Neuronal stem cell (in vitro differentiated cells): ENCODE results near the gene BORCS5.

Experiments used
- DNase-seq: peaks from one replicate; pipeline ENCODE4 v3.0.0-alpha.2; 2013; ENCODE audit warnings: low spot score
- H2AFZ ChIP-seq: one replicate; pipeline ENCODE4 v1.6.1; 2013; ENCODE audit warnings: mild to moderate bottlenecking, low read length, inconsistent platforms
- H2AK5ac ChIP-seq: 2 replicates; pipeline ENCODE4 v1.6.1; 2013; ENCODE audit warnings: low read depth, mild to moderate bottlenecking, inconsistent platforms, low read length, moderate library complexity, mixed read lengths
- H2BK120ac ChIP-seq: 2 replicates; pipeline ENCODE4 v1.6.1; 2013; ENCODE audit warnings: low read depth, mild to moderate bottlenecking, inconsistent platforms, low read length, moderate library complexity, mixed read lengths
- H2BK12ac ChIP-seq: one replicate; pipeline ENCODE4 v1.6.1; 2013; ENCODE audit warnings: low read length, inconsistent platforms
- H2BK15ac ChIP-seq: 2 replicates; pipeline ENCODE4 v1.6.1; 2013; ENCODE audit warnings: mild to moderate bottlenecking, low read length, inconsistent platforms, mixed read lengths
- H2BK5ac ChIP-seq: one replicate; pipeline ENCODE4 v1.6.1; 2013; ENCODE audit warnings: inconsistent platforms, mild to moderate bottlenecking, low read length, moderate library complexity
- H3K14ac ChIP-seq: one replicate; pipeline ENCODE4 v1.6.1; 2013; ENCODE audit warnings: low read length, inconsistent platforms
- H3K18ac ChIP-seq: 2 replicates; pipeline ENCODE4 v1.6.1; 2013; ENCODE audit warnings: low read length, inconsistent platforms
- H3K23ac ChIP-seq: 2 replicates; pipeline ENCODE4 v1.6.1; 2013; ENCODE audit warnings: low read depth, mild to moderate bottlenecking, mixed read lengths, low read length, inconsistent platforms; ENCODE audit not compliant: poor library complexity
- H3K27ac ChIP-seq: replicated peaks from 3 replicates; pipeline ENCODE4 v1.5.1; 2013; ENCODE audit warnings: low read length, inconsistent platforms
- H3K27me3 ChIP-seq, 3 experiments: 2 replicates each; pipeline ENCODE4 v1.6.1; 2013; ENCODE audit warnings: low read length in 3 of 3, mild to moderate bottlenecking in 2 of 3, inconsistent platforms in 1 of 3, low read depth in 1 of 3, mixed read lengths in 1 of 3, moderate library complexity in 1 of 3; ENCODE audit not compliant: control insufficient read depth in 3 of 3, insufficient read depth in 3 of 3
- H3K36me3 ChIP-seq, 2 donors: replicated peaks in 1 of 2; 2 replicates each; pipeline ENCODE4 v1.6.1; 2013; ENCODE audit warnings: low read length in 2 of 2; ENCODE audit not compliant: control insufficient read depth in 2 of 2, insufficient read depth in 2 of 2
- H3K4ac ChIP-seq: 2 replicates; pipeline ENCODE4 v1.6.1; 2013; ENCODE audit warnings: inconsistent platforms, mild to moderate bottlenecking, low read length, moderate library complexity
- H3K4me1 ChIP-seq, 2 donors: 1 replicate in 1 of 2; 2 replicates in 1 of 2; pipeline ENCODE4 v1.6.1; 2013; ENCODE audit warnings: low read length in 2 of 2, low read depth in 1 of 2; ENCODE audit not compliant: control insufficient read depth in 2 of 2, insufficient read depth in 1 of 2
- H3K4me2 ChIP-seq: one replicate; pipeline ENCODE4 v1.6.1; 2013; ENCODE audit warnings: mild to moderate bottlenecking, low read length, inconsistent platforms; ENCODE audit not compliant: insufficient read depth, poor library complexity, severe bottlenecking
- H3K4me3 ChIP-seq, 2 donors: 2 replicates each; pipeline ENCODE4 v1.5.1; 2013; ENCODE audit warnings: low read length in 2 of 2, mild to moderate bottlenecking in 2 of 2, inconsistent platforms in 1 of 2, moderate library complexity in 1 of 2
- H3K79me1 ChIP-seq: one replicate; pipeline ENCODE4 v1.6.1; 2013; ENCODE audit warnings: low read depth, mild to moderate bottlenecking, inconsistent platforms, low read length, moderate library complexity
- H3K9ac ChIP-seq: one replicate; pipeline ENCODE4 v1.6.1; 2013; ENCODE audit warnings: mild to moderate bottlenecking, low read depth, low read length, inconsistent platforms; ENCODE audit not compliant: poor library complexity
- H3K9me3 ChIP-seq, 2 donors: replicated peaks in 1 of 2; 2 replicates each; pipeline versions ENCODE3 to v1.6.1; 2013; ENCODE audit warnings: low read length in 2 of 2, mild to moderate bottlenecking in 2 of 2, inconsistent platforms in 1 of 2, low read depth in 1 of 2, mixed read lengths in 1 of 2, moderate library complexity in 1 of 2; ENCODE audit not compliant: control insufficient read depth in 2 of 2, insufficient read depth in 1 of 2
- H4K8ac ChIP-seq: one replicate; pipeline ENCODE4 v1.6.1; 2013; ENCODE audit warnings: low read depth, mild to moderate bottlenecking, inconsistent platforms, low read length, moderate library complexity
- H4K91ac ChIP-seq: one replicate; pipeline ENCODE4 v1.6.1; 2013; ENCODE audit warnings: low read length, low read depth, mild to moderate bottlenecking, inconsistent platforms; ENCODE audit not compliant: poor library complexity
- WGBS, 2 donors: extraction: QIAGEN DNeasy Blood & Tissue Kit; methylation state at CpG; one replicate each; pipeline ENCODE4 v1.1.7; 2013; ENCODE audit warnings: missing lambda C conversion rate in 2 of 2, mixed read lengths in 1 of 2; ENCODE audit not compliant: insufficient read length in 2 of 2, insufficient replicate concordance in 1 of 2; ENCODE audit errors: extremely low coverage in 2 of 2; 5-methylcytosine and 5-hydroxymethylcytosine counted together

The BORCS5 gene

GRCh38 chr12:12443431-12443878 is 86.6 kb downstream of the BORCS5 start:
- no peak overlapping the region for H3K18ac ChIP-seq
- H2BK120ac ChIP-seq: no peak overlapping the region
- H2BK5ac ChIP-seq: no peak overlapping the region
- H2BK12ac ChIP-seq: no peak overlapping the region
- no peak overlapping the region for H3K14ac ChIP-seq
- no CpG with 5 or more reads among the region's 5 CpGs for WGBS, 2 donors
- no peak overlapping the region for H3K9ac ChIP-seq
- no peaks in the 10 kb centered on the region for H3K36me3 ChIP-seq
- no peak for DNase-seq
- no peak overlapping the region for H2AFZ ChIP-seq
- H3K9me3 ChIP-seq: no peaks in the 10 kb centered on the region
- H3K4me2 ChIP-seq: no peak overlapping the region
- no peak overlapping the region for H3K27ac ChIP-seq
- no peak overlapping the region for H3K4me3 ChIP-seq
- H3K4me1 ChIP-seq: no peaks in the 10 kb centered on the region
- no peak overlapping the region for H3K4ac ChIP-seq
- H4K91ac ChIP-seq: no peak overlapping the region
- H3K27me3 ChIP-seq: no peaks in the 10 kb centered on the region
- no peak overlapping the region for H2BK15ac ChIP-seq
- H3K79me1 ChIP-seq: no peaks in the 10 kb centered on the region
- H3K23ac ChIP-seq: no peak overlapping the region
- no peak overlapping the region for H4K8ac ChIP-seq
- no peak overlapping the region for H2AK5ac ChIP-seq

GRCh38 chr12:12445165-12445881 is 88.4 kb downstream of the BORCS5 start:
- Histone ChIP-seq H3K14ac (no peak overlapping the region), H3K4me2 (no peak overlapping the region), H2BK15ac (no peak overlapping the region), H3K79me1 (no peaks in the 10 kb centered on the region), H3K36me3 (no peaks in the 10 kb centered on the region), H2AK5ac (no peak overlapping the region), H3K23ac (no peak overlapping the region), H3K9me3 (no peaks in the 10 kb centered on the region), H4K8ac (no peak overlapping the region), H3K18ac (no peak overlapping the region), H3K4me1 (no peaks in the 10 kb centered on the region), H2BK5ac (no peak overlapping the region), H3K27me3 (no peaks in the 10 kb centered on the region), H3K9ac (no peak overlapping the region), H3K27ac (no peak overlapping the region), H2BK120ac (no peak overlapping the region), H3K4me3 (no peak overlapping the region), H2BK12ac (no peak overlapping the region), H3K4ac (no peak overlapping the region), H4K91ac (no peak overlapping the region), H2AFZ (no peak overlapping the region)
- DNase-seq: no peak
- no CpG with 5 or more reads among the region's 4 CpGs for WGBS, 2 donors

- no peak overlapping the region for H2AFZ ChIP-seq
- no peak overlapping the region for H3K4me3 ChIP-seq
- no peak overlapping the region for H3K18ac ChIP-seq
- H3K27ac ChIP-seq: no peak overlapping the region
- H3K79me1 ChIP-seq: no peaks in the 10 kb centered on the region
- no CpG with 5 or more reads among the region's 2 CpGs for WGBS, 2 donors
- no peak for DNase-seq
- no peak overlapping the region for H3K4me2 ChIP-seq
- no peak overlapping the region for H2BK120ac ChIP-seq
- no peak overlapping the region for H2BK5ac ChIP-seq
- no peak overlapping the region for H2BK12ac ChIP-seq
- H2BK15ac ChIP-seq: no peak overlapping the region
- no peak overlapping the region for H3K9ac ChIP-seq
- H2AK5ac ChIP-seq: no peak overlapping the region
- H3K36me3 ChIP-seq: no peaks in the 10 kb centered on the region
- H4K91ac ChIP-seq: no peak overlapping the region
- no peak overlapping the region for H3K14ac ChIP-seq
- H3K4ac ChIP-seq: no peak overlapping the region
- H3K9me3 ChIP-seq: no peaks in the 10 kb centered on the region
- H3K23ac ChIP-seq: no peak overlapping the region
- no peaks in the 10 kb centered on the region for H3K4me1 ChIP-seq
- no peaks in the 10 kb centered on the region for H3K27me3 ChIP-seq
- H4K8ac ChIP-seq: no peak overlapping the region
These were observed 89.0 kb downstream of the BORCS5 start for GRCh38 chr12:12445882-12446181.

GRCh38 chr12:12446786-12447185 is 89.9 kb downstream of the BORCS5 start:
- WGBS, 2 donors: no CpG with 5 or more reads among the region's 3 CpGs
- no peaks in the 10 kb centered on the region for H3K27me3 ChIP-seq
- no peak overlapping the region for H3K4me3 ChIP-seq
- H3K27ac ChIP-seq: no peak overlapping the region
- no peaks in the 10 kb centered on the region for H3K4me1 ChIP-seq
- no peak for DNase-seq
- no peaks in the 10 kb centered on the region for H3K36me3 ChIP-seq
- H4K91ac ChIP-seq: no peak overlapping the region
- no peak overlapping the region for H2BK5ac ChIP-seq
- H3K18ac ChIP-seq: no peak overlapping the region
- H2BK120ac ChIP-seq: no peak overlapping the region
- no peak overlapping the region for H3K4me2 ChIP-seq
- no peak overlapping the region for H2AK5ac ChIP-seq
- H3K4ac ChIP-seq: no peak overlapping the region
- no peak overlapping the region for H3K23ac ChIP-seq
- H3K9me3 ChIP-seq: no peaks in the 10 kb centered on the region
- no peak overlapping the region for H2AFZ ChIP-seq
- H3K79me1 ChIP-seq: no peaks in the 10 kb centered on the region
- H2BK15ac ChIP-seq: no peak overlapping the region
- no peak overlapping the region for H4K8ac ChIP-seq
- no peak overlapping the region for H3K14ac ChIP-seq
- H2BK12ac ChIP-seq: no peak overlapping the region
- H3K9ac ChIP-seq: no peak overlapping the region
